ENCODE measurements around the gene ZDHHC24. TPM values are rescaled to one million over a fixed set of nuclear protein-coding genes. Genes with fewer than 3 reads are reported as not detected.

The ZDHHC24 gene
- total RNA-seq, 1 donor from 2014 or later, result 19.0 TPM

DNA sequence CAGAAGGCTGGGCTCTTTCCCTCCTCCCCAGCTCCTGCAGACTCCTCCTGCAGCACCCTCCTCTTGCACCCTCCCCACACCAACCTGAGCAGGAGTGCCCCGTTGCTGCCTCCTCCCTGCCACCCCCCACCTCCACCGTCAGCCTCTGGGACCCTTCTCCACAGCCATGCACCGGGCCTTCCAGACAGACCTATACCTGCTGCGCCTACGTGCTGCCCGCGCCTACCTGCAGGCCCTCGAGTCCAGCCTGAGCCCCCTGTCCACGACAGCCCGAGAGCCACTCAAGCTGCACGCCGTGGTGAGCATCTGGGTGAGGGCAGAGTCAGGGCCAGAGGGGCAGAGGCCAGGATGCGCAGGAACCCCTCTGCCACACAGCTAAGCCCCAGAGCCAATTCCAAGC, 16.2 kb downstream of the ZDHHC24 start:
- no peak for ATAC-seq (ENCODE audit: low read depth)
- ChIA-PET CTCF (no interaction called here), POLR2A (no interaction called here)
- Mint-ChIP-seq H3K27me3 (no peaks in the 10 kb centered on the region), H3K9me3 (no peaks in the 10 kb centered on the region), H3K36me3 (ENCODE audit: low read depth) (peaks cover 42% of the 10 kb centered on the region), H3K27ac (no peak overlapping the region), H3K4me1 (no peaks in the 10 kb centered on the region), H3K4me3 (no peak overlapping the region)
- TF ChIP-seq, protein P1, sequence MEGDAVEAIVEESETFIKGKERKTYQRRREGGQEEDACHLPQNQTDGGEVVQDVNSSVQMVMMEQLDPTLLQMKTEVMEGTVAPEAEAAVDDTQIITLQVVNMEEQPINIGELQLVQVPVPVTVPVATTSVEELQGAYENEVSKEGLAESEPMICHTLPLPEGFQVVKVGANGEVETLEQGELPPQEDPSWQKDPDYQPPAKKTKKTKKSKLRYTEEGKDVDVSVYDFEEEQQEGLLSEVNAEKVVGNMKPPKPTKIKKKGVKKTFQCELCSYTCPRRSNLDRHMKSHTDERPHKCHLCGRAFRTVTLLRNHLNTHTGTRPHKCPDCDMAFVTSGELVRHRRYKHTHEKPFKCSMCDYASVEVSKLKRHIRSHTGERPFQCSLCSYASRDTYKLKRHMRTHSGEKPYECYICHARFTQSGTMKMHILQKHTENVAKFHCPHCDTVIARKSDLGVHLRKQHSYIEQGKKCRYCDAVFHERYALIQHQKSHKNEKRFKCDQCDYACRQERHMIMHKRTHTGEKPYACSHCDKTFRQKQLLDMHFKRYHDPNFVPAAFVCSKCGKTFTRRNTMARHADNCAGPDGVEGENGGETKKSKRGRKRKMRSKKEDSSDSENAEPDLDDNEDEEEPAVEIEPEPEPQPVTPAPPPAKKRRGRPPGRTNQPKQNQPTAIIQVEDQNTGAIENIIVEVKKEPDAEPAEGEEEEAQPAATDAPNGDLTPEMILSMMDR (IDR thresholded peaks at IDR 0.05), result no peak
- DNase-seq, result no peak
- intact Hi-C loops (cut with micrococcal nuclease), result no loop called here

DNA sequence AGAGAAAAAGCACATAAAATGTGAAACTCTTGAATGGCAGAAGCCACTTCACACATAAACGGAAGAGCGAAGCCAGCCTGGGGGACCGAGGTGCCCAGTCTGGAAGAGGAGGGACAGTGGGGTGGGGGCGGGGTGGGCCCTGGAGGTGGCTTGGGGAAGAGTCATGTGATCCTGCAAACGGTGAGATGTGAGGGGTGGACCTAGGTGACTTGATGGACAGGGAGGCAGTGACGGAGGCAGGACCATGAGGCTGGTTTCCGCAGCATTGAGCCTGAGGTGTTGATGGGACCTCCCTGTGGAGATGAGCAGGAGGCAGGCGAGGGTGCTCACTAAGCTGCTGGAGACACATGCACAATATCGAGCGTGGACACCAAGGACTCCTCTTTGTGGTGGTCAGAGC, 16.8 kb downstream of the ZDHHC24 start:
- ChIA-PET POLR2A (no interaction called here), CTCF (no interaction called here)
- ATAC-seq (ENCODE audit: low read depth) (no peak), DNase-seq (no peak)
- Mint-ChIP-seq H3K4me3 (no peak overlapping the region), H3K9me3 (no peaks in the 10 kb centered on the region), H3K27me3 (no peaks in the 10 kb centered on the region), H3K27ac (no peak overlapping the region), H3K36me3 (ENCODE audit: low read depth) (peaks cover 46% of the 10 kb centered on the region), H3K4me1 (no peaks in the 10 kb centered on the region)
- TF ChIP-seq, protein P1 (IDR thresholded peaks at IDR 0.05), result no peak
- intact Hi-C loops (cut with micrococcal nuclease), result no loop called here

GRCh38 chr11:66524304-66525040, 21.4 kb downstream of the ZDHHC24 start:
- Mint-ChIP-seq H3K4me3 (no peak overlapping the region), H3K27ac (no peak overlapping the region), H3K9me3 (no peaks in the 10 kb centered on the region), H3K36me3 (ENCODE audit: low read depth) (peaks cover 61% of the 10 kb centered on the region), H3K4me1 (no peaks in the 10 kb centered on the region), H3K27me3 (no peaks in the 10 kb centered on the region)
- DNase-seq, result no peak
- intact Hi-C loops (cut with micrococcal nuclease), result no loop called here
- no peak for ATAC-seq (ENCODE audit: low read depth)
- POLR2A ChIA-PET, result no interaction called here
- TF ChIP-seq, protein P1 (IDR thresholded peaks at IDR 0.05), result no peak
- CTCF ChIA-PET, result no interaction called here

- intact Hi-C loops (cut with micrococcal nuclease), result no loop called here
- Mint-ChIP-seq H3K36me3 (ENCODE audit: low read depth) (peaks cover 60% of the 10 kb centered on the region), H3K27ac (no peak overlapping the region), H3K4me1 (no peaks in the 10 kb centered on the region), H3K27me3 (no peaks in the 10 kb centered on the region), H3K4me3 (no peak overlapping the region), H3K9me3 (no peaks in the 10 kb centered on the region)
- ChIA-PET CTCF (no interaction called here), POLR2A (no interaction called here)
- no peak for DNase-seq
- TF ChIP-seq, protein P1 (IDR thresholded peaks at IDR 0.05), result no peak
- no peak for ATAC-seq (ENCODE audit: low read depth)
These were observed 22.2 kb downstream of the ZDHHC24 start for GRCh38 chr11:66523611-66524010.

DNA sequence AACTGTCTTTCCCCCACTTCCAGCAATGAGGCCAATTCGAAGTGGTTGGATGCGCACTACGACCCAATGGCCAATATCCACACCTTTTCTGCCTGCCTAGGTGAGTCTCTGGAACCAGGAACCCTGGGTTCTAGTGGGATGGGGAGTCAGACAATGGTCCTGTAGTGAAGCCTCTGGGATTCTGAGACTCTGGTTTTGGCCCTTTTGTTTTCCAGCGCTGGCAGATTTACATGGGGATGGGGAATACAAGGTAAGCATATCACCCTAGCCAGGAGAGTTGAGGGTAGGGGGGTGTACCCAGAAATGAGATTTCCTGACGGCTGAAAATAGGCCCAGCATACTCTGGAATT, 34.9 kb downstream of the ZDHHC24 start:
- Mint-ChIP-seq H3K27ac (peak overlapping the region; percentile 42), H3K4me1 (peaks cover 14% of the 10 kb centered on the region), H3K9me3 (no peaks in the 10 kb centered on the region), H3K36me3 (ENCODE audit: low read depth) (peaks cover 25% of the 10 kb centered on the region), H3K27me3 (no peaks in the 10 kb centered on the region), H3K4me3 (peak overlapping the region; percentile 91)
- ChIA-PET POLR2A (interaction anchor here (1.0 to 1.5 kb wide), 7 partner anchors 31 to 167 kb away, joined by 3 to 10 read pairs (median 4); partner anchors contain the start of genes DPP3, MRPL11, NPAS4 and PELI3), CTCF (interaction anchor here (1.0 to 1.1 kb wide), 4 partner anchors 31 to 168 kb away, joined by 3 read pairs; partner anchors contain the start of gene DPP3)
- ATAC-seq (ENCODE audit: low read depth) (no peak), DNase-seq (no peak)
- intact Hi-C loops (cut with micrococcal nuclease), result loop anchor here (1.0 to 2.0 kb wide), 4 partner anchors 31 to 167 kb away; partner anchors contain the start of genes ACTN3, DPP3, PELI3 and ZDHHC24
- TF ChIP-seq, protein P1 (IDR thresholded peaks at IDR 0.05), result no peak
